Neutrophil (primary cell): ENCODE results near the gene SAT2.
"Not testable (repeated sequence)": the region's sequence is repeated elsewhere in the genome, so short reads cannot be mapped to it uniquely, and the experiment has no call there.

Experiments
- H3K27ac ChIP-seq: fragments of 200-600 bp; sonication (generic); 2 replicates; pipeline ENCODE4 v1.5.1; 2016; ENCODE audit warnings: mild to moderate bottlenecking, moderate library complexity
- H3K27me3 ChIP-seq: fragments of 200-600 bp; sonication (generic); 2 replicates; pipeline ENCODE4 v1.6.0; 2016; ENCODE audit warnings: mild to moderate bottlenecking
- H3K36me3 ChIP-seq: fragments of 200-600 bp; sonication (generic); 2 replicates; pipeline ENCODE4 v1.5.1; 2017
- H3K4me1 ChIP-seq, 2 experiments: fragments of 200-600 bp in 1 of 2; sonication (generic) in 1 of 2; 1 replicate in 1 of 2; 2 replicates in 1 of 2; pipeline versions ENCODE4 v1.5.1 to v1.6.1; 2013 to 2016; ENCODE audit warnings: low read depth in 1 of 2, low read length in 1 of 2, mild to moderate bottlenecking in 1 of 2, moderate library complexity in 1 of 2; ENCODE audit not compliant: control insufficient read depth in 1 of 2, insufficient read depth in 1 of 2
- H3K4me3 ChIP-seq, 2 experiments: fragments of 200-600 bp in 1 of 2; sonication (generic) in 1 of 2; 1 replicate in 1 of 2; 2 replicates in 1 of 2; pipeline ENCODE4 v1.5.1; 2013 to 2016; ENCODE audit warnings: low read depth in 1 of 2, low read length in 1 of 2, mild to moderate bottlenecking in 1 of 2, moderate library complexity in 1 of 2
- H3K9me3 ChIP-seq: fragments of 200-600 bp; sonication (generic); 2 replicates; pipeline ENCODE4 v1.5.1; 2016
- TF ChIP-seq, protein P1 (sequence below): fragments of 200-600 bp; sonication (generic); IDR thresholded peaks from 2 replicates; pipeline ENCODE4 v1.5.1; 2016; ENCODE audit warnings: antibody characterized with exemption

The SAT2 gene

DNA sequence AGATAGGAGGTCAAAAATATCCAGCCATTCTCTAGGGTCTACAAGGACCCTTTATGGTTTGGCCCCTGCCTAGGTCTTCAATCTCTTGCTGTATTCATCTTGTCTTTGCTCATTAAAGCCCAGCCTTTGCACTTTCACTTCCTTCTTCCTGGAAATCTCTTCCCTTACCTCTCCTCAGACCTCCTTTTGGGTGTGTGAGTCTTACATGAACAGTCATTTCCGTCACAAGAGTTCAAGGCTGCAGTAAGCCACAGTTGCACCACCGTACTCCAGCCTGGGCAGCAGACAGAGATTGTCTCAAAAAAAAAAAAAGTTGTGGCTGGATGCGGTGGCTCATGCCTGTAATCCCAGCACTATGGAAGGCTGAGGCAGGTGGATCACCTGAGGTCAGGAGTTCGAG, 17.2 kb upstream of the SAT2 start:
- H3K27me3 ChIP-seq, result peaks cover 51% of the 10 kb centered on the region
- H3K4me1 ChIP-seq, result peaks cover 0 to 8% of the 10 kb centered on the region in 2 experiments
- no peaks in the 10 kb centered on the region for H3K36me3 ChIP-seq
- TF ChIP-seq, protein P1, sequence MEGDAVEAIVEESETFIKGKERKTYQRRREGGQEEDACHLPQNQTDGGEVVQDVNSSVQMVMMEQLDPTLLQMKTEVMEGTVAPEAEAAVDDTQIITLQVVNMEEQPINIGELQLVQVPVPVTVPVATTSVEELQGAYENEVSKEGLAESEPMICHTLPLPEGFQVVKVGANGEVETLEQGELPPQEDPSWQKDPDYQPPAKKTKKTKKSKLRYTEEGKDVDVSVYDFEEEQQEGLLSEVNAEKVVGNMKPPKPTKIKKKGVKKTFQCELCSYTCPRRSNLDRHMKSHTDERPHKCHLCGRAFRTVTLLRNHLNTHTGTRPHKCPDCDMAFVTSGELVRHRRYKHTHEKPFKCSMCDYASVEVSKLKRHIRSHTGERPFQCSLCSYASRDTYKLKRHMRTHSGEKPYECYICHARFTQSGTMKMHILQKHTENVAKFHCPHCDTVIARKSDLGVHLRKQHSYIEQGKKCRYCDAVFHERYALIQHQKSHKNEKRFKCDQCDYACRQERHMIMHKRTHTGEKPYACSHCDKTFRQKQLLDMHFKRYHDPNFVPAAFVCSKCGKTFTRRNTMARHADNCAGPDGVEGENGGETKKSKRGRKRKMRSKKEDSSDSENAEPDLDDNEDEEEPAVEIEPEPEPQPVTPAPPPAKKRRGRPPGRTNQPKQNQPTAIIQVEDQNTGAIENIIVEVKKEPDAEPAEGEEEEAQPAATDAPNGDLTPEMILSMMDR, result no peak
- no peak overlapping the region for H3K4me3 ChIP-seq
- no peak overlapping the region for H3K27ac ChIP-seq
- H3K9me3 ChIP-seq, result no peaks in the 10 kb centered on the region

DNA sequence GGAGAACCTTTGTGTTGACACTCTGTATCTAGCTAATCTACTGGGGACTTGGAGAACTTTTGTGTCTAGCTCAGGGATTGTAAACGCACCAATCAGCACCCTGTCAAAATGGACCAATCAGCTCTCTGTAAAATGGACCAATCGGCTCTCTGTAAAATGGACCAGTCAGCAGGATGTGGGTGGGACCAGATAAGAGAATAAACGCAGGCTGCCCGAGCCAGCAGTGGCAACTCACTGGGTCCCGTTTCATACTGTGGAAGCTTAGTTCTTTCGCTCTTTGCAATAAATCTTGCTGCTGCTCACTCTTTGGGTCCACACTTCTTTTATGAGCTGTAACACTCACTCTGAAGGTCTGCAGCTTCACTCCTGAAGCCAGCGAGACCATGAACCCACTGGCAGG, 14.0 kb upstream of the SAT2 start:
- peaks cover 21% of the 10 kb centered on the region for H3K27me3 ChIP-seq
- not testable (repeated sequence) for H3K27ac ChIP-seq, H3K9me3 ChIP-seq, H3K4me3 ChIP-seq, H3K4me1 ChIP-seq, H3K36me3 ChIP-seq

DNA sequence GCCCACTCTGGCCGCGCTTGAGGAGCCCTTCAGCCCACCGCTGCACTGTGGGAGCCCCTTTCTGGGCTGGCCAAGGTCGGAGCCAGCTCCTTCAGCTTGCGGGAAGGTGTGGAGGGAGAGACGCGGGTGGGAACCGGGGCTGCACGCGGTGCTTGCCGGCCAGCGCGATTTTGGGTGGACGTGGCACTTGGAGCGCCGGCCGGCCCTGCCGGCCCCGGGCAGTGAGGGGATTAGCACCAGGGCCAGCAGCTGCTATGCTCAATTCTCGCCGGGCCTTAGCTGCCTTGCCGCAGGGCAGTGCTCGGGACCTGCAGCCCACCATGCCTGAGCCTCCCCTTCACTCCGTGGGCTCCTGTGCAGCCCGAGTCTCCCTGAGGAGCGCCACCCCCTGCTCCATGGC, 13.2 kb upstream of the SAT2 start:
- TF ChIP-seq, protein P1, result no peak
- H3K27me3 ChIP-seq, result peaks cover 12% of the 10 kb centered on the region
- H3K36me3 ChIP-seq, result no peaks in the 10 kb centered on the region
- H3K4me3 ChIP-seq, result no peak overlapping the region
- H3K9me3 ChIP-seq, result no peaks in the 10 kb centered on the region
- H3K27ac ChIP-seq, result no peak overlapping the region
- H3K4me1 ChIP-seq, result no peaks in the 10 kb centered on the region

DNA sequence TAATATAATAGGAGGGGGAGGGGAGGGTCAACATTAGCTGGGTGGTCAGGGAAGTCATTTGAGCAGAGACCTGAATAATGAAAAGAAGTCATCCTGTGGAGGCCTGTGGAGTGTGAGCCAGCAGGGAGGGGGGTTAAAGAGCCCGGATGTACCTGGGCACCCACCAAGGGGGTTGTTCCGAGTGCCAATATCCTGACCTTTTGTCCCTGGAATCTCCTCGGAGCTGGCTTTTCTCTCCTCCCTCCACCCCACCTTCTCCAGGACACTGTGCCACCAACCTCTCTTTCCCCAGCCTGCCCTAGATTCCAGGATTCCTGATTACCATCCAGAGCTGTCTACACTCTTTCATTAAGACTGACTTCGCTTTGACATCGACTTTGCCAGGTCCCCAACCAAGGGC, 8.5 kb upstream of the SAT2 start:
- no peak overlapping the region for H3K27ac ChIP-seq
- no peak overlapping the region for H3K4me3 ChIP-seq
- TF ChIP-seq, protein P1, result no peak
- no peaks in the 10 kb centered on the region for H3K36me3 ChIP-seq
- H3K9me3 ChIP-seq, result no peaks in the 10 kb centered on the region
- H3K4me1 ChIP-seq, result no peaks in the 10 kb centered on the region
- peaks cover 11% of the 10 kb centered on the region for H3K27me3 ChIP-seq

DNA sequence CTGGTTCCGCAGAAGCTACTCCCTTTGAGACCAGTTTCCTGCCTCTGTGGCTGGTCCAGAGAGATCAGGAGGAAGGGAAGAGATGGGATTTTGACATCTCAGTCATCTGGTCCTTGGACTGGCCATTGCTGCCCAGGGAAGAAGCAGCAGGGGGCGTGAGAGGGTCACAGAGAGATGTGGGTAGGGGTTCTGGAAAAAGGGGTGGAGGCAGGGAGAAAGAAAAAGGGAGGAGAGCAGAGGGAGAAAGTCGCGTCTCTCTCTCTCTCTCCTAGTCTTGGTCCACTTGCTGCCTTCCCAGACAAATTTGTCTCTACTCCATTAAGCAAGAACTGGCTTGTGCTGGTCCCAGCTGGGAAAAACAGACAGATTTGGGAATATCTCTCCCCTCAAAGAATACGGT, 6.8 kb upstream of the SAT2 start:
- H3K4me1 ChIP-seq, result no peaks in the 10 kb centered on the region
- TF ChIP-seq, protein P1, result no peak

DNA sequence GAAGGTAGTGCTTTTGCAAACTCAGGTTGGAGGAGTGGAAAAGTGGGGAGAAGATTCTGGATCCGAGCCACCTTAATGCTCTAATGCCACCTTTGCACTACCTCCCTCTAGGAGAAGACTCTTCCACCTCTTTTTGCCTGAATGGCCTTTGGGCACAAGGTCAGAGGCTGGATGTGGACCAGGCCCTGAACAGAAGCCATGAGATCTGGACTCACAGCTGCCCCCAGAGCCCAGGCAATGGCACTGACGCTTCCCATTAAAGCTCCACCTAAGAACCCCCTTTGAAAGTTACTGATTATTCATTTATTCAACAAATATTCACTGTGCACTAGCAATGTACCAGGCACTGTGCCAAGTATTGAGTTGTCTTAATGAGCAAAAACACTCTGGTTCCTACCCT, 5.5 kb upstream of the SAT2 start:
- H3K9me3 ChIP-seq, result no peaks in the 10 kb centered on the region
- H3K36me3 ChIP-seq, result no peaks in the 10 kb centered on the region
- TF ChIP-seq, protein P1, result no peak
- no peak overlapping the region for H3K27ac ChIP-seq
- H3K4me3 ChIP-seq, result no peak overlapping the region
- no peaks in the 10 kb centered on the region for H3K4me1 ChIP-seq
- H3K27me3 ChIP-seq, result peaks cover 11% of the 10 kb centered on the region

More for the DNA sequence above, 6.8 kb upstream of the SAT2 start:
- no peak overlapping the region for H3K4me3 ChIP-seq
- no peak overlapping the region for H3K27ac ChIP-seq
- H3K9me3 ChIP-seq, result no peaks in the 10 kb centered on the region
- no peaks in the 10 kb centered on the region for H3K36me3 ChIP-seq
- H3K27me3 ChIP-seq, result peaks cover 11% of the 10 kb centered on the region
